ENCODE results near the gene ADGRL1.

ADGRL1 gene

GRCh38 chr19:14114439-14114838 lies 91.5 kb downstream of the ADGRL1 start:
- no peak for DNase-seq (ENCODE audit: low read depth)
- no peak overlapping the region for H3K4me3 ChIP-seq (ENCODE audit: low read length)
- TF ChIP-seq CTCF (conservative IDR thresholded peaks at IDR 0.05; ENCODE audit: low read depth, low read length): no peak

GRCh38 chr19:14113762-14114414 lies 92.1 kb downstream of the ADGRL1 start:
- H3K4me3 ChIP-seq (ENCODE audit: low read length): no peak overlapping the region

GRCh38 chr19:14112809-14113385 lies 93.1 kb downstream of the ADGRL1 start:
- DNase-seq (ENCODE audit: low read depth): no peak
- TF ChIP-seq CTCF (conservative IDR thresholded peaks at IDR 0.05; ENCODE audit: low read depth, low read length): no peak
- H3K4me3 ChIP-seq (ENCODE audit: low read length): no peak overlapping the region

More at GRCh38 chr19:14113762-14114414, 92.1 kb downstream of the ADGRL1 start:
- DNase-seq (ENCODE audit: low read depth): no peak
- peak; percentile 33 for TF ChIP-seq CTCF (conservative IDR thresholded peaks at IDR 0.05; ENCODE audit: low read depth, low read length)

GRCh38 chr19:14112051-14112808 lies 93.7 kb downstream of the ADGRL1 start:
- no peak overlapping the region for H3K4me3 ChIP-seq (ENCODE audit: low read length)
- no peak for TF ChIP-seq CTCF (conservative IDR thresholded peaks at IDR 0.05; ENCODE audit: low read depth, low read length)
- no peak for DNase-seq (ENCODE audit: low read depth)

- no peak overlapping the region for H3K4me3 ChIP-seq (ENCODE audit: low read length)
- no peak for DNase-seq (ENCODE audit: low read depth)
- TF ChIP-seq CTCF (conservative IDR thresholded peaks at IDR 0.05; ENCODE audit: low read depth, low read length): no peak
Observed at GRCh38 chr19:14111486-14111885, 94.5 kb downstream of the ADGRL1 start.

GRCh38 chr19:14110650-14111049 lies 95.3 kb downstream of the ADGRL1 start:
- H3K4me3 ChIP-seq (ENCODE audit: low read length): no peak overlapping the region
- no peak for DNase-seq (ENCODE audit: low read depth)
- TF ChIP-seq CTCF (conservative IDR thresholded peaks at IDR 0.05; ENCODE audit: low read depth, low read length): no peak
